IPS DF 4.7 (cell line): ENCODE results near the gene SLC25A21.

ENCODE experiments used
- DNase-seq: peaks from one replicate; pipeline ENCODE4 v3.0.0-alpha.2; 2013; ENCODE audit warnings: low spot score; ENCODE audit errors: extremely low read depth

Gene SLC25A21

GRCh38 chr14:36773558-36773957 lies 398.8 kb downstream of the SLC25A21 start:
- DNase-seq = no peak

DNA sequence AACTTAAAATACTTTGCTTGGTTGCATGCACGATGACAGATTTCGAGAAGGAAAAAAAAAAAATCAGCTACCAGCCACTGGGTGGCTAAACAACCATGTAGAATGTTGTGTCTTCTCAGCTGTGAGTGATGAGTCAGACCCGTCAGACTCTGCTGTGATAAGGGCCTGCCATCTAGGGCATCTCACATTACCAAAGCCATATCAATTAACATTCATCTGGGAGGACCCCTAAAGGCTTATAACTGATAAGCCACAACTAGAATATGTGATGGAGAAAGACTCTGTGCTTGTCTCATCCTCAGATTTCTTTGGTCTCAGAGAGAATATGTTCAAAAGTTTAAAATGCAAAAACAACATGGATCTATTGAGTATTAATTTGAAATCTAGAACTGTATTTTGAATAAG lies 399.3 kb downstream of the SLC25A21 start:
- no peak for DNase-seq

DNA sequence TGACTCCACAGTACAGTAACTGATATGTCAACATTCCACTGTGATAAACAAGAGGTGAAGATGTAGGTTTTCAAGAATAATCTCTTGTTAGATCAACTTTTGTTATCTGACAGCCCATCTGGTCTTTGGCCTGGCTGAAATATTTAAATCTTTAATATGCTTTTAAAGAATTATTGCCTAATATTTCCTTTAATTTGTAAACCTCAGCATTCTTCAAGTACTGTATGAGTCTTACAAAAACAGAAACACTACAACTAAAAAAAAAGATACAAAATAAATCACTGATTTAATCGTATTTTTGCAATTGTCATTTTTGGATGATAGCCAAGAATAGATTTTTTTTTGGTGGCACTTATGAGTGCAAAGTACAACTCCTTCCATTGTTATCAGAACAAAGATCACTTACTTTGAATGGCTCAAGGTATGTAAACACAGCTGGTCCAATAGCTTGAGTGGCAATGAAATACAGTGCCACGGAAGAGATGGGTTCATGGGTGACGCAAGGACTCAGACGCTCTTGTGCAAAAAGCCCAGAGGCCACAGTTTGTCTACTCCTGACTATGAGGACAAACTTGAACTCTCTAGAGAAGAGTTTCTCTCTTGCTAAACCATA lies 401.3 kb downstream of the SLC25A21 start:
- no peak for DNase-seq

DNA sequence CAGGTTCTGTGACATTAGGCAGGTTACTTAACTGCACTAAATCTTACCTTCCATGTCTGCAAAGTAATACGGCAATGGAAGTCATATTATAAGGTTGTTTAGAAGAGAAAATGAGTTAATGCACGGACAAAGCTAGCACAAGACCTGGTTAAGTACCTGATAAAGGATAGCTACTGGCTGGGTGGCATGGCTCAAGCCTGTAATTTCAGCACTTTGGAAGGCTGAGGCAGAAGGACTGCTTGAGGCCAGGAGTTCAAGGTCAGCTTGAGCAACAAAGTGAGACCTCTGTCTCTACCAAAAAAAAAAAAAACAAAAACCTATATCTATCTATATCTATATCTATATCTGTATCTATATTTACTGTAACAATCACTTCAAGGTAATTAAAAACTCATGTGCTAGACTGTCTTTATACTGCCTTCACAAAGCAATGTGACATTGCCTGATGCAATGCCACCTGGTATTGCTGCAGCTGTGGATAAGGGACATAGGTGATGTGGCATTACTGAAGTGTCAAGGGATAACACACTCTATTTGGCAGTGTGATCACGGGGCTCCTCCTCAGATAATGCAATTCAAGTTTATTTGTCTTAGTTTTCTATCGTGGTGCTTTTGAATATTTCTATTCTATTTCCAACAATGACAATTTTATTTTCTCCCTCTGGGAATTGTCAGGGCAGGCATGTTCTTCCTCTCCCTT lies 403.6 kb downstream of the SLC25A21 start:
- DNase-seq = no peak

GRCh38 chr14:36767603-36768281 lies 404.7 kb downstream of the SLC25A21 start:
- no peak for DNase-seq

DNA sequence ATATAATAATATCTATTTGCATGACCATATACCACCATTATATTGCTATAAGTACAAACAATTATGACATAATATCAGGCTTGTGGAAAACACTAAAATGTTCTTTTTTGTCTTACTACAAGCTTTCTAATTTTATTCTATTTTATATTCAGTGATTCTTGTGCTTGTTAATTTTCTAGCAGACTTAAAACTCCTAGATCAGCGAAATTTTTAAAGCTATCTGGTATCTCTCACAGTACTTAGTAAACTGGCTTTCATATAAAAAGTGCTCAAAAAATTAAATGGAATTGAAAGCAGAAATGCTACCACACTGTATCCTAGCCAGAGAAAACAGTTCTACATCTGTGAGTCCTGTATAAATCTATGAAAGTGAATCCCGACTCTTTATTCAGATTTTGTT lies 405.4 kb downstream of the SLC25A21 start:
- no peak for DNase-seq

DNA sequence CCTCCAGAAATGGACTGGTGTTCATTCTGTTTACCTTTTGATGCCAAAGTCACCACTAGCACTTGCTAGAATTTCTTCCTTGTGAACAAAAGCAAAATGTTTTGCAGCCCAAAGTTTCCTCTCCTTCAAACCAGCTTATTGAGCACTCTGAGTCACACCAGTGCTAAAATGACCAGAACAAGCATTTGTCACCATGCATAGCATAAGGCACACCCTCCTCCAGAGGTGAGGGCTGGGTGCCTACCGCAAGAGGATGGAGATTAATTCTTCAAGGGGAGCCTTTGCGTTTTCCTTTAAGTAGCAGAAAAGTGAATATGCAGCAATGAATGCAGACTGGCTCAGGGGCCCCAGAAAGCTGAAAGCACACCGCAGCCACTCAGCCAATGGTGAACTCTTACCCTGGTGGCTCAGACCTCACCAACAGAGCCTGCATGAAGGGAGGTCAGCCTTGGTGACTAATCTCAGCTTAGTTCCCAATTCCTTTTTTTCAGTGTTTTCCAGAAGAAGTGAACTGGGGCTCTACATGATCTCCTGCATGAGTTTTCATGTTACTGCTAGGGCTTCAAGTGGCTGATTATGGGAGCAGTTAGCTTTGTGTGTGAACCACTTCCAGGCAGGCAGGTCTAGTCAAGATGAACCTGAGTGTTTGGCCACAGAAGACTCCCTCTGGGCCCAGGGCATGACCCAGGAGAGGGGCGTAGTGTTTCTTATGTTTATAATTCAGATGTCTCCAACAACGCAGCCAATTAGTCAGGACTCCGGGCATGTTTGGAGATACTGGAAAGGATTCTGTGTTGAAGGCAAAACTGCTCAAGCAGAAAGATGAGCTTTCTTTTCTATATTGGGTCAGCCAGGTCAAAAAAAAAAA lies 414.4 kb downstream of the SLC25A21 start:
- no peak for DNase-seq

GRCh38 chr14:36756226-36756625 lies 416.2 kb downstream of the SLC25A21 start:
- no peak for DNase-seq

- no peak for DNase-seq
Observed at GRCh38 chr14:36755756-36756155, 416.6 kb downstream of the SLC25A21 start.

DNA sequence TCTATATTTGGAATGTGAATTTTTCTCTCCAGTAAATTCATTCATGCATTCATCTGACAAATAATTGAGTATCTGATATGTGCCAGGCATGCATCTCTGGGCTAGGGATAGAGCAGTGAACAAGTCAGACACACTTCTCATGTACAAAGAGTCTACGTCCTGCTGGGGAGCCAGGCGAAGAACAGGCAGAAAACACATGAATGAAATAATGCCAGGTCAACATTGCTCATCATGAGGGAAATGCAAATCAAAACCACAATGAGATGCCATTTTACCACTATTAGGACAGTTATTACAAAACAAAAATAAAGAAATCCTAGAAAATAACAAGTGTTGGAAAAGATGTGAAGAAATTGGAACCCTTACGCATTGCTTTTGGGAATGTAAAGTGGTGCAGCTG lies 420.5 kb downstream of the SLC25A21 start:
- no peak for DNase-seq

GRCh38 chr14:36751106-36751505 lies 421.3 kb downstream of the SLC25A21 start:
- DNase-seq = no peak

- DNase-seq = no peak
Observed at GRCh38 chr14:36750244-36750643, 422.2 kb downstream of the SLC25A21 start.

DNA sequence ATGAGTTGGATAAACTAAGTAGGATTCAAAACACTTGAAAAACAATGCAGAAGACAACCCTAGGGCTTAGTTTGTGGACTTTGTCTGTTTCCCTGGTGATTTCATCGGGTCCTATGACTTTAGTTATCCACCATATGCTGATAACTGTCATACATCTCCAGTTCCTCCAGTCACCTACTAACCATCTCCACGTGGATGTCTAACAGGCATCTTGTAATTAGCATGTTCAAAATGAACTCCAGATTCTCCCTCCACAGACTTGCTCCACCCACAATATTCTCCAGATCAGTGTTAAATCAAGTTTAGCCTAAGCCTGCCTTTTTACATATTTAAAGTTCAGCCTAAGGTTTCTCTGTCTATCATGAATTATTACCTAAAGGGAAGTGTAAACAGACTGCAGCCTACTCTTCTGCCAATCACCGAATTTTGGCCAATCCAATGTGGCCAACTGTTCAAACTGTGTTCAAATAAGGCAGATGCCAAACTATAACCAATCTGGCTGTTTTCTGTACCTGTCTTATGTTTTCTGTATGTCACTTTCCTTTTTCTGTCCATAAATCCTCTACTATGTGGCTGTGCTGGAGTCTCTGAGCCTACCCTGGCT lies 423.7 kb downstream of the SLC25A21 start:
- DNase-seq = no peak

- no peak for DNase-seq
Observed at GRCh38 chr14:36747411-36748184, 424.8 kb downstream of the SLC25A21 start.

GRCh38 chr14:36746872-36747271 lies 425.5 kb downstream of the SLC25A21 start:
- no peak for DNase-seq

DNA sequence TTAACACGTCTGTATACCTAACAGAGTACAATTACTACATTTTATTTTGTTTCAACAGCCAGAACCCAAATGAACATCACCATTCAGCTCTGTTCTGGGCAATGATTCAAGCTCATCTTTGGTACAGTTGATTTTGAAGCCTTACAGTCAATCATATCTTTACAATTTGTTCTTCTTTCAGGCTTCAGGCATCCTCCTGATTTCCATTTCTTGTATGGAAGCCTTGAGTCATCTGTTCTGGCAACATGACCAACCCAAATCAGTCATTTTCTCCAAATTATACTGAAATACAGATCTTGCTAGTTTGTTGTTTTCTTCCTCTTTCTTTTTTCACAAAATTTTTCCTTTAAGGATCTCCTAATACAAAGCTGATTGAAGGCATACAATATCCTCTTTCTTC lies 430.5 kb downstream of the SLC25A21 start:
- no peak for DNase-seq

DNA sequence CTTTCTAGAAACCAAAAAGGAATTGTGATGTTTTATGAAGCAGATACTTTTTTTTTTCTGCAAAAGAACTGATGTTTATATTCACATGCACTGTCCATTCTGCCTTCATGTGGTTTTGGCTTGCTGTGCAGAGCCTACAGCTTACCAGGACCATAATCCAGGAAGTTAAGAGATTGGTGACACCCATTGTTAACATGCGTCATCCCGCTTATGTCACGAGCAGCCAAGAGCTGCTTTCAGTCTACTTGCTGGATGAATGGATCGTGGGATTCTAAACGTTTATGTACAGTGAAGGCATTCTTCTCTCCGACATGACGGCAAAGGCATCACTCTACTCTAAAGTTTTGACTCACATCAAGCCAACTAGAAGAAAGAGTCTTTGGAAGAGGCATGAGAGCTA lies 434.1 kb downstream of the SLC25A21 start:
- no peak for DNase-seq

GRCh38 chr14:36726128-36726527 lies 446.3 kb downstream of the SLC25A21 start:
- DNase-seq = no peak

- DNase-seq = no peak
Observed at GRCh38 chr14:36724162-36724561, 448.2 kb downstream of the SLC25A21 start.

DNA sequence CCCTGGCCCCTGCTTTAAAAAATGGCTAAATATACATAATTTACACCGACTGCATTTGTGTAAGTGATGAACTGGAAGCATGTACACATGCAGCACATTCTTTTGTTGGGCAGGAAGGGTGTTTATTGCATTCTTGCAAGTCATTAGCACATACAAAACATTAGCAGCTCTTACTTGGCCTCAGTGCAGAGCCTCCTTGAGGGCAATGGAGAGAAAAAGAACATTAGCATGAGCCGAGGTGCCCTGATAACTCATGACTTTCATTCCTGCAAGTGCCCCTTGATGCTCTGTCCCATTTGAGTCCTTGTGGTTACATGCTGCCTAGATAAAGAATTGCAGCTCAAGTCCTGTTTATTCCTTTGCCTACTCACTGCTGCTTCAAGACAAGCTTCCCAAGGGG lies 448.9 kb downstream of the SLC25A21 start:
- no peak for DNase-seq

DNA sequence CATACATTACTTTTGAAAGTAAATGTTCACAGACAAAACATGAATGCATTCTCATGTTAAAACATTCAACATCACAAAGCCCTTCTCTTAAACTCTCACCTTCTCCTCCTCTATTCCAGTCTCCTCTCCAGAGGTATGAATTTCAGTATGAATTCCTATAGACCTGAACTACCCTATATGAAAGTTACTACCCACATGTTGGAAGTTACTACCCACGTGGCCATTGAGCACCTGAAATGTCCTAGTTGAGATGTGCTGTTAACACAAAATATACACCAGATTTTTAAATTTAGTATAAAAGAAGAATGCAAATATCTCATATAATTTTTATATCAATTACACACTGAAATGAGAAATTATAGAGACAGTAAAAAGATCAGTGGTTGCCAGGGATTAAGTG lies 450.5 kb downstream of the SLC25A21 start:
- DNase-seq = no peak
